Liver (tissue), 9 donors: Measurements from ENCODE around the gene TRIO. TPM values are rescaled to one million over a fixed set of nuclear protein-coding genes. Genes with fewer than 3 reads are reported as not detected.

Experiments
- DNase-seq: peaks from one replicate; pipeline ENCODE4 v3.0.0-alpha.2; 2017; ENCODE audit warnings: low spot score
- H3K27ac ChIP-seq, 2 donors: one replicate each; pipeline ENCODE4 v1.7.0; 2013; ENCODE audit warnings: inconsistent platforms in 2 of 2, low read length in 2 of 2, control low read depth in 1 of 2, low read depth in 1 of 2, mild to moderate bottlenecking in 1 of 2
- H3K27me3 ChIP-seq, 4 donors: one replicate each; pipeline versions ENCODE4 v1.6.1 to v1.7.0; 2013; ENCODE audit warnings: low read length in 3 of 4, inconsistent platforms in 1 of 4, mild to moderate bottlenecking in 1 of 4, moderate library complexity in 1 of 4; ENCODE audit not compliant: control insufficient read depth in 4 of 4, insufficient read depth in 4 of 4
- H3K36me3 ChIP-seq, 4 donors: one replicate each; pipeline versions ENCODE4 v1.6.1 to v1.7.0; 2013; ENCODE audit warnings: low read length in 3 of 4, mild to moderate bottlenecking in 3 of 4, low read depth in 1 of 4, moderate library complexity in 1 of 4; ENCODE audit not compliant: control insufficient read depth in 4 of 4, insufficient read depth in 3 of 4
- H3K4me1 ChIP-seq, 4 donors: one replicate each; pipeline versions ENCODE4 v1.6.1 to v1.7.0; 2013; ENCODE audit warnings: low read length in 3 of 4, mild to moderate bottlenecking in 3 of 4, moderate library complexity in 1 of 4; ENCODE audit not compliant: control insufficient read depth in 4 of 4, insufficient read depth in 4 of 4
- H3K4me3 ChIP-seq, 3 donors: one replicate each; pipeline versions ENCODE4 v1.6.1 to v1.7.0; 2013; ENCODE audit warnings: low read length in 3 of 3, control low read depth in 1 of 3, low read depth in 1 of 3, mild to moderate bottlenecking in 1 of 3
- H3K9ac ChIP-seq, 2 donors: one replicate each; pipeline ENCODE4 v1.7.0; 2013; ENCODE audit warnings: low read length in 2 of 2, mild to moderate bottlenecking in 2 of 2, moderate library complexity in 2 of 2, control low read depth in 1 of 2, low read depth in 1 of 2
- H3K9me3 ChIP-seq, 4 donors: one replicate each; pipeline versions ENCODE4 v1.6.1 to v1.7.0; 2013; ENCODE audit warnings: low read length in 3 of 4; ENCODE audit not compliant: control insufficient read depth in 4 of 4
- EGR1 ChIP-seq, 2 donors: IDR thresholded peaks; 2 replicates each; pipeline ENCODE4 v1.6.1; 2016 to 2018; ENCODE audit warnings: antibody characterized with exemption in 2 of 2, low read depth in 2 of 2
- FOXA1 ChIP-seq: IDR thresholded peaks from 2 replicates; pipeline ENCODE4 v1.6.1; 2016; ENCODE audit warnings: antibody characterized with exemption
- FOXA2 ChIP-seq: IDR thresholded peaks from 2 replicates; pipeline ENCODE4 v1.6.1; 2016; ENCODE audit warnings: antibody characterized with exemption
- GABPA ChIP-seq, 2 donors: IDR thresholded peaks in 1 of 2; conservative IDR thresholded peaks in 1 of 2; 2 replicates each; pipeline ENCODE4 v1.6.1; 2016; ENCODE audit warnings: antibody characterized with exemption in 2 of 2, mild to moderate bottlenecking in 1 of 2, moderate library complexity in 1 of 2
- HNF4A ChIP-seq, 2 donors: conservative IDR thresholded peaks; 2 replicates each; pipeline ENCODE4 v1.6.1; 2016; ENCODE audit warnings: antibody characterized with exemption in 2 of 2, mild to moderate bottlenecking in 2 of 2
- JUND ChIP-seq, 2 donors: IDR thresholded peaks; 2 replicates each; pipeline ENCODE4 v1.6.1; 2016; ENCODE audit warnings: antibody characterized with exemption in 2 of 2
- NR2F2 ChIP-seq: IDR thresholded peaks from 2 replicates; pipeline ENCODE4 v1.6.1; 2016; ENCODE audit warnings: antibody characterized with exemption
- RAD21 ChIP-seq, 2 donors: IDR thresholded peaks; 2 replicates each; pipeline ENCODE4 v1.6.1; 2016; ENCODE audit warnings: antibody characterized with exemption in 2 of 2, mild to moderate bottlenecking in 2 of 2
- REST ChIP-seq: IDR thresholded peaks from 2 replicates; pipeline ENCODE4 v1.6.1; 2016; ENCODE audit warnings: antibody characterized with exemption, mild to moderate bottlenecking
- RXRA ChIP-seq, 2 donors: IDR thresholded peaks; 2 replicates each; pipeline ENCODE4 v1.6.1; 2017 to 2018; ENCODE audit warnings: antibody characterized with exemption in 2 of 2, mild to moderate bottlenecking in 1 of 2
- SP1 ChIP-seq: IDR thresholded peaks from 2 replicates; pipeline ENCODE4 v1.6.1; 2018; ENCODE audit warnings: antibody characterized with exemption, mild to moderate bottlenecking
- TAF1 ChIP-seq: conservative IDR thresholded peaks from 2 replicates; pipeline ENCODE4 v1.6.1; 2016; ENCODE audit warnings: antibody characterized with exemption, mild to moderate bottlenecking
- YY1 ChIP-seq: IDR thresholded peaks from 2 replicates; pipeline ENCODE4 v1.6.1; 2016; ENCODE audit warnings: antibody characterized with exemption, mild to moderate bottlenecking
- ZBTB33 ChIP-seq: IDR thresholded peaks from 2 replicates; pipeline ENCODE4 v1.6.1; 2016; ENCODE audit warnings: antibody characterized with exemption
- WGBS: extraction: QIAGEN DNeasy Blood & Tissue Kit; methylation state at CpG from one replicate; pipeline ENCODE4 v1.1.7; 2013; 5-methylcytosine and 5-hydroxymethylcytosine counted together
- polyA plus RNA-seq, 2 donors: library from polyadenylated mRNA; stranded (reverse) in 1 of 2; unstranded in 1 of 2; fragments of 200-250 nt in 1 of 2; fragments of >200 nt in 1 of 2; fragmentation: Nextera tagmentation in 1 of 2; extraction: Ambion mirVana in 1 of 2; gene quantifications; one replicate each; pipeline versions ENCODE4 v1.2.1 to v1.2.3, GENCODE V29; 2013 to 2015
- total RNA-seq, 2 donors: library from RNA; depleted of rRNA; stranded (reverse); fragments of >200 nt; gene quantifications; one replicate each; pipeline ENCODE4 v1.2.3, GENCODE V29; 2014
- TF ChIP-seq, protein P1 (sequence below): IDR thresholded peaks from 2 replicates; pipeline ENCODE4 v1.6.1; 2016; ENCODE audit warnings: antibody characterized with exemption
- TF ChIP-seq, protein P2 (sequence below): IDR thresholded peaks from 2 replicates; pipeline ENCODE4 v1.6.1; 2016; ENCODE audit warnings: antibody characterized with exemption
- donor health status: healthy.
- donor health status: healthy.
- donor health status: healthy.
- donor health status: healthy.
- donor health status: healthy.

Gene TRIO
- total and polyA plus RNA-seq, 4 donors = 8.5 to 86.2 (median 16.0) TPM

- 93% methylated on average over 3 of the region's 3 CpGs for WGBS
- H3K4me3 ChIP-seq = no peak overlapping the region
- TF ChIP-seq EGR1 (IDR thresholded peaks at IDR 0.05; ENCODE audit: low read depth in 2 of 2) (no peak), ZBTB33 (no peak), JUND (IDR thresholded peaks at IDR 0.05) (no peak), GABPA (IDR thresholded peaks at IDR 0.05 in 1 of 2, conservative IDR thresholded peaks at IDR 0.05 in 1 of 2) (no peak), RXRA (IDR thresholded peaks at IDR 0.05) (no peak), REST (no peak), FOXA2 (no peak), FOXA1 (no peak), RAD21 (IDR thresholded peaks at IDR 0.05) (no peak), TAF1 (no peak)
- TF ChIP-seq, protein P1, sequence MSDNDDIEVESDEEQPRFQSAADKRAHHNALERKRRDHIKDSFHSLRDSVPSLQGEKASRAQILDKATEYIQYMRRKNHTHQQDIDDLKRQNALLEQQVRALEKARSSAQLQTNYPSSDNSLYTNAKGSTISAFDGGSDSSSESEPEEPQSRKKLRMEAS = no peak
- H3K27me3 ChIP-seq = no peaks in the 10 kb centered on the region
- peaks cover 6 to 40% (median 23%) of the 10 kb centered on the region in 4 donors for H3K36me3 ChIP-seq
- H3K9me3 ChIP-seq = no peaks in the 10 kb centered on the region
- no peak overlapping the region for H3K27ac ChIP-seq
- H3K9ac ChIP-seq = no peak overlapping the region
- H3K4me1 ChIP-seq = no peaks in the 10 kb centered on the region
- no peak for DNase-seq
These were observed 328.4 kb downstream of the TRIO start for GRCh38 chr5:14471507-14471906.

DNA sequence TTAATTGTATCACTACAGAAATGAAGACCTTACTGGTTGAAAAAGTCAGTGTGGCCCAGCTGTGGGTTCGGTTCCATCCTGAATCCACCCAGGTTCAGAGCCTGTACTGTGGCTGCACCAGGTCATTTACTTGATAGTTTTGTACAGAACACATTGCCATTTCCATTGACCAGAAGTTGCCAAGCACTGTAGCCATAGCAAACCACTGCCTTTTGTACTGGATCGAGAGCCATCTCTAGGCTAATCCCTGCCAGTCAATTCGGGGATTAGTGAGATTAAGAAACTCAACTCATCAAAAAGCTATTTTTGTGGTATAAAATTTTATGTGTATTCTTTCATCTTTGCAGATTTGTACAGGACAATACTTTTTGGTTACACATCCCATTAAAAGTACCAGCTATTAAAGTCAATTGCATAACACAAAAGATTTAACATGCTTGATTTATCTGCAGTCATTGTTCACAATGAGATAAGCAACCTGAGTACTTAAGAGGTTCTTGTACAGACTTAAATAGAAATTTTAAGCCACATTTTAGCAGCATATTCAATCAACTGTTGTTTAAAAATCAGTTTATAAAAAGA lies 329.9 kb downstream of the TRIO start:
- Histone ChIP-seq H3K9me3 (no peaks in the 10 kb centered on the region), H3K4me1 (no peaks in the 10 kb centered on the region), H3K27ac (no peak overlapping the region), H3K4me3 (no peak overlapping the region), H3K9ac (no peak overlapping the region), H3K27me3 (no peaks in the 10 kb centered on the region), H3K36me3 (peaks cover 6 to 51% (median 31%) of the 10 kb centered on the region in 4 donors)
- WGBS = 94% methylated on average over 3 of the region's 3 CpGs
- no peak for DNase-seq
- TF ChIP-seq SP1 (no peak), GABPA (IDR thresholded peaks at IDR 0.05 in 1 of 2, conservative IDR thresholded peaks at IDR 0.05 in 1 of 2) (no peak), FOXA1 (no peak), NR2F2 (no peak), YY1 (no peak), HNF4A (conservative IDR thresholded peaks at IDR 0.05) (no peak), RAD21 (IDR thresholded peaks at IDR 0.05) (no peak), JUND (IDR thresholded peaks at IDR 0.05) (no peak), EGR1 (IDR thresholded peaks at IDR 0.05; ENCODE audit: low read depth in 2 of 2) (no peak)
- TF ChIP-seq, protein P2, sequence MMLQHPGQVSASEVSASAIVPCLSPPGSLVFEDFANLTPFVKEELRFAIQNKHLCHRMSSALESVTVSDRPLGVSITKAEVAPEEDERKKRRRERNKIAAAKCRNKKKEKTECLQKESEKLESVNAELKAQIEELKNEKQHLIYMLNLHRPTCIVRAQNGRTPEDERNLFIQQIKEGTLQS = no peak
